ENCODE results near the gene FRMD7. TPM values are rescaled to one million over a fixed set of nuclear protein-coding genes. Genes with fewer than 3 reads are reported as not detected.

Gene FRMD7
- total and polyA plus RNA-seq, 2 of the 13 experiments (the other 11 are each of a cell fraction or from before 2014, with no cell fraction given): 0.04 TPM; not detected in 1

DNA sequence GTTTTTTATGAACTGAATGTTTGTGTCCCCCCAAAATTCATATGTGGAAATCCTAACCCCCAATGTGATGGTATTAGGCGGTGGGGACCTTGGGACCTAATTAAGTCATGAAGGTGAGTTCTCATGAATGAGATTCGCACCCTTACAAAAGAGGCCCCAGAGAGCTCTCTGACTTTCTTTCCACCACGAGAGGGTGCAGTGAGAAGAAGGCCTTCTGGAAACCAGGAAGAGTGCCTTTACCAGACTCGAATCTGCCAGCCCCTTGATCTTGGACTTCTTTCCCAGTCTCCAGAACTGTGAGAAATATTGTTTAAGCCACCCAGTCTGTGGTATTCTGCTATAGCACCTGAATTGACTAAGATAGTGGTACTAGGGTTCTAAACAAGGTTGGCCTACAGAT, 64.0 kb downstream of the FRMD7 start:
- H3K9me3 ChIP-seq (ENCODE audit: low read length): no peaks in the 10 kb centered on the region
- H3K4me3 ChIP-seq (replicated peaks in 1 of 3; ENCODE audit: insufficient read depth in 1 of 3, low read depth in 2 of 3, low read length in 3 of 3): no peak overlapping the region
- H3K27me3 ChIP-seq (ENCODE audit: control insufficient read depth in 1 of 2, insufficient read depth in 2 of 2, low read length in 2 of 2): no peaks in the 10 kb centered on the region
- POLR2A ChIA-PET: no interaction called here
- no peaks in the 10 kb centered on the region for H3K4me1 ChIP-seq (ENCODE audit: insufficient read depth, low read length)
- FAIRE-seq: no peak
- H2AFZ ChIP-seq (ENCODE audit: low read length): no peak overlapping the region
- TF ChIP-seq, protein P1, sequence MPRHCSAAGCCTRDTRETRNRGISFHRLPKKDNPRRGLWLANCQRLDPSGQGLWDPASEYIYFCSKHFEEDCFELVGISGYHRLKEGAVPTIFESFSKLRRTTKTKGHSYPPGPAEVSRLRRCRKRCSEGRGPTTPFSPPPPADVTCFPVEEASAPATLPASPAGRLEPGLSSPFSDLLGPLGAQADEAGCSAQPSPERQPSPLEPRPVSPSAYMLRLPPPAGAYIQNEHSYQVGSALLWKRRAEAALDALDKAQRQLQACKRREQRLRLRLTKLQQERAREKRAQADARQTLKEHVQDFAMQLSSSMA (CRISPR knock-in tag; IDR thresholded peaks at IDR 0.05): no peak
- TF ChIP-seq ZNF558 (CRISPR knock-in tag; IDR thresholded peaks at IDR 0.05; ENCODE audit: borderline replicate concordance) (no peak), NFE2L2 (IDR thresholded peaks at IDR 0.05; ENCODE audit: low read length) (no peak), ATF2 (CRISPR knock-in tag; IDR thresholded peaks at IDR 0.05) (no peak), NFKB2 (CRISPR knock-in tag; IDR thresholded peaks at IDR 0.05; ENCODE audit: borderline replicate concordance) (no peak), DNMT1 (CRISPR knock-in tag; IDR thresholded peaks at IDR 0.05) (no peak)
- H3K79me2 ChIP-seq (ENCODE audit: insufficient read depth, low read length): no peaks in the 10 kb centered on the region
- DNase-seq (ENCODE audit: low spot score): no peak
- 0 out of 5 replicates have a peak, but pooled peaks cover 1 to 3% of the 10 kb centered on the region in 2 experiments for H3K36me3 ChIP-seq (replicated peaks in 1 of 2; ENCODE audit: control insufficient read depth in 1 of 2, insufficient read depth in 2 of 2, low read length in 2 of 2)
- no peak overlapping the region for H3K27ac ChIP-seq (ENCODE audit: extremely low read length, insufficient read depth, low read length)
- CTCF ChIA-PET (ENCODE audit: low intra/inter-chr PET ratio, low total read pairs): no interaction called here
- H4K20me1 ChIP-seq (ENCODE audit: insufficient read depth, low read length): no peaks in the 10 kb centered on the region
- in situ Hi-C loops (cut with HindIII; ENCODE audit: extremely low pct_ligation_motif_present, low pct_unique_long_range_greater_than_20kb) (no loop called here), intact Hi-C loops (cut with micrococcal nuclease; ENCODE audit: unreplicated experiment) (no loop called here)
- 100% methylated on average over 3 of the region's 4 CpGs for whole genome bisulfite sequencing (ENCODE audit: low lambda C conversion rate)
- no peak overlapping the region for H3K9ac ChIP-seq (ENCODE audit: insufficient read depth, low read depth, low read length)
- H3K4me2 ChIP-seq (ENCODE audit: low read depth, low read length): no peak overlapping the region
- ATAC-seq: no peak
- BruUV-seq (replicated peaks): no TSS peak

DNA sequence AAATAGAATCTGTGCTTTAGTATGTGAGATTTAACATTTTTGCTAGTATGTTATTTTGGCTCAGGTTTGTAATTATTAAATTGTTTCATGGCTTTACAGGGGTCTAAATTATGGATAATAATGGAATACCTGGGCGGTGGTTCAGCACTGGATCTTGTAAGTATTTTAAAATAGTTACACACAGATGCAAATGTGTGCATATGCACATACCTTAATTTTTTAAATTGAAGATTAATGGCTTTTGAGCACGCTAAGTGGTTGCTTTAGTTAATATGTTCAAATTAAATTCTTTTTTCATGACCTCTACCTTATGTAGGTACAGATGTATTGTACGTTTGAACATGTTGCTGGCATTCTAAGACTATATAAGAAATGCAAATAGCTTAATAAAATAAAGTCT, 64.5 kb downstream of the FRMD7 start:
- Histone ChIP-seq H3K27me3 (ENCODE audit: control insufficient read depth in 1 of 2, insufficient read depth in 2 of 2, low read length in 2 of 2) (no peaks in the 10 kb centered on the region), H4K20me1 (ENCODE audit: insufficient read depth, low read length) (no peaks in the 10 kb centered on the region), H3K4me3 (replicated peaks in 1 of 3; ENCODE audit: insufficient read depth in 1 of 3, low read depth in 2 of 3, low read length in 3 of 3) (no peak overlapping the region), H3K9me3 (ENCODE audit: low read length) (no peaks in the 10 kb centered on the region), H2AFZ (ENCODE audit: low read length) (no peak overlapping the region), H3K9ac (ENCODE audit: insufficient read depth, low read depth, low read length) (no peak overlapping the region), H3K79me2 (ENCODE audit: insufficient read depth, low read length) (no peaks in the 10 kb centered on the region), H3K36me3 (replicated peaks in 1 of 2; ENCODE audit: control insufficient read depth in 1 of 2, insufficient read depth in 2 of 2, low read length in 2 of 2) (0 out of 5 replicates have a peak, but pooled peaks cover 0 to 3% of the 10 kb centered on the region in 2 experiments), H3K4me2 (ENCODE audit: low read depth, low read length) (no peak overlapping the region), H3K27ac (ENCODE audit: extremely low read length, insufficient read depth, low read length) (no peak overlapping the region), H3K4me1 (ENCODE audit: insufficient read depth, low read length) (no peaks in the 10 kb centered on the region)
- POLR2A ChIA-PET: no interaction called here
- DNase-seq (ENCODE audit: low spot score) (no peak), FAIRE-seq (no peak), ATAC-seq (no peak)
- BruUV-seq (replicated peaks): no TSS peak
- intact Hi-C loops (cut with micrococcal nuclease; ENCODE audit: unreplicated experiment) (no loop called here), in situ Hi-C loops (cut with HindIII; ENCODE audit: extremely low pct_ligation_motif_present, low pct_unique_long_range_greater_than_20kb) (no loop called here)
- 96% methylated on average over 3 of the region's 3 CpGs for WGBS (ENCODE audit: low lambda C conversion rate)
- CTCF ChIA-PET (ENCODE audit: low intra/inter-chr PET ratio, low total read pairs): no interaction called here
- TF ChIP-seq ZC3H13 (CRISPR knock-in tag; IDR thresholded peaks at IDR 0.05) (no peak), AGO1 (IDR thresholded peaks at IDR 0.05; ENCODE audit: low read depth, low read length, poor library complexity, severe bottlenecking) (no peak), POGK (CRISPR knock-in tag; conservative IDR thresholded peaks at IDR 0.05) (no peak), CCDC6 (CRISPR knock-in tag; IDR thresholded peaks at IDR 0.05) (no peak)
